Lower leg skin (tissue), 3 donors: ENCODE measurements around the gene SNRNP40.

ENCODE experiments used
- CTCF ChIP-seq, 3 donors: fragments of 450-650 bp; IDR thresholded peaks; one replicate each; pipeline ENCODE4 v1.5.1; 2016; ENCODE audit warnings: antibody characterized with exemption in 3 of 3, mild to moderate bottlenecking in 3 of 3, moderate library complexity in 2 of 3
- POLR2A ChIP-seq, 2 donors: fragments of 450-650 bp; IDR thresholded peaks; one replicate each; pipeline ENCODE4 v1.6.1; 2016 to 2017; ENCODE audit warnings: antibody characterized with exemption in 2 of 2, mild to moderate bottlenecking in 1 of 2, moderate library complexity in 1 of 2

- TF ChIP-seq CTCF (IDR thresholded peaks at IDR 0.05), result no peak
- no peak for TF ChIP-seq POLR2A (IDR thresholded peaks at IDR 0.05)
Measured at GRCh38 chr1:31232689-31233088, 63.9 kb downstream of the SNRNP40 start.
